Activated CD8-positive, alpha-beta memory T cell treated with anti-CD3 and anti-CD28 coated beads, Interleukin-2, amount 50 U/mL, for 4 hours (primary cell): Measurements from ENCODE around the gene TMEM41A.

ENCODE experiments used
- DNase-seq: peaks from one replicate; pipeline ENCODE4 v3.0.0-alpha.2; 2020

The TMEM41A gene

GRCh38 chr3:185498503-185499396, at the start of gene TMEM41A:
TMEM41A (minus strand) TSS chr3:185499035; CDS start chr3:185498961, 74 bp downstream.
- peak; percentile 89 for DNase-seq

GRCh38 chr3:185540695-185541094, 41.9 kb upstream of the TMEM41A start:
- DNase-seq: no peak

- no peak for DNase-seq
Observed at GRCh38 chr3:185539934-185540333, 41.1 kb upstream of the TMEM41A start.

- no peak for DNase-seq
Observed at GRCh38 chr3:185537369-185537970, 38.6 kb upstream of the TMEM41A start.

DNA sequence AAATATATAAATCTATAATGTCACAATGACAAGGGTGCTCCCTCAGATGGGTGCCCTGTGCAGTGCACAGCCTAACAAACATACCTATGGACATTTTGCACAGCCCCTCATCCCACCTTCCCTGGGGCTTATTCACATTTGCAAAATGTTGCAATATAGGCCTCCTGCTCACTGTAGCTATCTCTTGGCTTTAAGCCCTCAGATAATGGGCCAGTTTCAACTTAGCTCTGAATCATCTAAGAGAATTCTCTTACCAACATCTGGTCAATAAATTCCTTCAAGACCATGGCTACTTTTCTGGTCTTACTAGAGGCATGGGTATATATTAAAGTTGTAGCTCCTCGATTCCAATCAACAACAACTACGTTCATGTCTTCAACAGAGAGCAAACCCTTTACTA, 35.7 kb upstream of the TMEM41A start:
- DNase-seq: no peak

DNA sequence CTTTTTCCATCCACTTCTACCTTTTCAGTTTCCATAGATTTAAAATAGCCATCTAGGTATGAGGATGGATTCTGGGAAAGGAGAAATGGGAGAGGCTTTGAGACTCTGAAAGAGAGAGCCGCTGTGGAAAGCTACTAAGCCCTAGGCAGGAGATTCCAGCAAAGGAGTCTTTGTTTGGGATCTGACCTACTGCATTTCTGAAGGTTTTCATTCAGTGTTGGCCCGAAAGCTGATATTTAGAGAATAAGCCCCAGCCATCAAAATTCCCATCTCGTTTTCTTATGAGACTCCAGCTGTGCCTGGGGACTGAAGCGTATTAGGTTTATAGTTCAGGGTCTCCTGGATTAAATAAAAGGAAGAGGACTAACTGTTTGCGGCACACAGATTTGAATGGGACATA, 34.1 kb upstream of the TMEM41A start:
- DNase-seq: no peak

GRCh38 chr3:185530856-185531255, 32.0 kb upstream of the TMEM41A start:
- no peak for DNase-seq

DNA sequence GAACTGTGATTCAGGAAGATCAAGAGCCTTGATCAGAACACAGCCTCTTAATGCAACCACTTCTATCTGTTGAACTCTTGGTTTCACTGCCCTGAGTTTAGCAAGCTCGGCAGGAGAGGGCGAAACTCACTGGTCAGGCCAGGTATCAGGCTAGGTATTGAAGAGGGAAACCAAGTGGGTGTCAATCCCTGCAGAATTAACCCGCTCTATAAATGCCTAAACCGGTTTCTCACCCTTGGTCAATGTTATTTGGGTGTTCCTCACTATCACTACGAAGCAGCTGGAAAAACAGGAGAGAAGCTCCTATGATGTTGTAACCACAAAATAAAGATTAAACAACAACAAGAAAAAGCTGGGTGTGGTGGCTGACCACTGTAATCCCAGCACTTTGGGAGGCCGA, 29.7 kb upstream of the TMEM41A start:
- DNase-seq: no peak

- no peak for DNase-seq
Observed at GRCh38 chr3:185527364-185527763, 28.5 kb upstream of the TMEM41A start.

DNA sequence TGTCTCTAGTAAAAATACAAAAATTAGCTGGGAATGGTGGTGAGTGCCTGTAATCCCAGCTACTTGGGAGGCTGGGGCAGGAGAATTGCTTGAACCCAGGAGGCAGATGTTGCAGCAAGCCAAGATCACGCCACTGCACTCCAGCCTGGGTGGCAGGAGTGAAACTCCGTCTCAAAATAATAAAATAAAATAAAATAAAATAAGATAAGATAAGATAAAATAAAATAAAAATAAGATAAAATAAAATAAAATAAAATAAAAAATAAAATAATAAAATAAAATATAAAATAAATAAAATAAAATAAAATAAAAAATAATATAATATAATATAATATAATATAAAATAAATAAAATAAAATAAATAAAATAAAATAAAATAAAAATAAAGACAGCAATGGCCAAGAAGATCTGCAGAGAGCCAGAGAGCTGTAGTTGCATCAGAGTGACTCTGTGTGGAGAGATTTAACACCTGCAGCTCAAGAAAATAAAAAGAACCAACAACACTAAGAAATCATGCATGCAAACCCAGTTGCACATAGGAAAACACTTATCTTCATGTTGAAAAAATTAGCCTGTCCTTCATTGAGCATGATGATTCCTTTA, 27.6 kb upstream of the TMEM41A start:
- no peak for DNase-seq

- no peak for DNase-seq
Observed at GRCh38 chr3:185521349-185522138, 22.7 kb upstream of the TMEM41A start.

GRCh38 chr3:185519021-185519420, 20.2 kb upstream of the TMEM41A start:
- no peak for DNase-seq

DNA sequence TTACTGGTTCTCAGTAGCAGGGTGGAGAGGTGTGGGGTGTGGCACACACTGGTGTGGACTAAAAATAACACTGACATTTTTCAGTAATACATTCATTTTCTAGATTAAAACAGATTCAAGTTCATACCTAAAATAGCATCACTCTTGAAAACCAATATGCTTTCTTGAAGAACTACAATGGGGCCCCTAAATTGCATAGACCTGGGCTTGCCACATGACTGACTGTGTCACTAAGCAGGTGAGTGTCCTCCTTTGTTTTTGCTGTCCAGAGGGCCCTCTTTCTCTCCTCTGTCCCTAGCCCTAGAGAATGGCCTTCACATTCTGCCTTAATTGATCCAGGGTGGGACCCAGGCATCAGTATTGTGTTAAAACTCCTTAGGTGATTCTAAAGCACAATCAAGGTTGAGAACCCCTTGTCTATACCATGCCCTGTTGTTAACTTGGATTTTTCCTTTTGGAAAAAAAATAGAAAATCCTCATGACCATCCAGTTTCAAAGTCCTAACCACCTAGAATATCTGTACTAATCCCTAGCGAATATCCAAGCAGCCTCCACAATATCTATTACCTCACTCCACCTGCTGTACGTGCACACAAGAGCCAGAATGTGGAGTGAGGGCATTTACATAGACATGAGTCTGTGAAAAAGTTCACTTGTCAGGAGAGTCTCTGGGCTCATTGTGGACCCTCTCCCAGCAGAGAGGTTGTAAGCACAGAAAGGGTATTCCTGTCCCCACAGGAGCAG, 18.7 kb upstream of the TMEM41A start:
- DNase-seq: no peak

DNA sequence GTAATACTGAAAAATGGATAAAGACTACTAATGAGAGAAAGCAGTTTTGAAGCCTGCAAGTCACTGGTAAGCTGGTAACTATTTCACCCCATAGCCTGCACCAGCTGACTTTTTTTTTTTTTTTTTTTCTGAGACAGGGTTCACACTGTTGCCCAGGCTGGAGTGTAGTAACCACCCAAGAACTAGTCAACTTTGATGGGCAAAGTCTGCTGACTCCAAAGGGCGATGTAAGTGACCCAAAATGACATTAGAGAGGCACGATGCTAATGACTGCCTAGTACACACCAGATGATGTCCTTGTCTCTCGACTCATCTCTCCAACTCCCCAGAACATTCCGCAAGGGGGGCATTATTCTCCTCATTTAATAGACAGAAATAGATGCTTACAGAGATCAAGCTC, 12.9 kb upstream of the TMEM41A start:
- DNase-seq: no peak

DNA sequence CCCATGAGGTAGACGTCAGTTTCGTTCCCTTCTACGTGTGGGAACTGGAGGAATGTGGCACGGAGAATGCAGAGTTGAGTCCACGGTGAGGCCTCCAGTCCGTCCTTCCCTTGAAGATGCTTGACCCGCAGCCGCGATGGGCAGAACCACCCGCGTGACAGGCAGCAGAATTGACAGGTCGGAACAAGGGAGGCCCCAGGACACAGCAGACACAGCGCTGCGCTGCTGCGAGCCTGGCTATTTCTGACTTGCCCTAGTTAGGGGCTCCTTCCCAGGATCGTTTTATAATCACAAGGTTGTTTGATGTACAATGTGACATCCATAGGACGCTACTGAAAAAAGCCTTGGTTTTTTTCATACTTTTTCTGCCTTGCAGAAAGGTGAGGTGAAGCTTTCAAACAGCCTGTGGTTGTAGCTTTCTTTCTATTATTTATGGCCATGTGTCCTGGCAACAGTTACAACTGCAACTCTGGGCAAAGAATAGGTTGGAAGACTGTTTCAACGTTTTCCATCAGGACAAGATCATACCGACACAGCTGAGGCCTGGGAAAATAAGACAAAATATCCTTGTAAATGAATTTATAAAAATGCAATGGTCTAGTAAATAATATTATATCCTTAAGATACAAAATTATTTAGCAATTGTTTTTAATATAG, 9.6 kb upstream of the TMEM41A start:
- no peak for DNase-seq

- DNase-seq: no peak
Observed at GRCh38 chr3:185507883-185508282, 9.0 kb upstream of the TMEM41A start.

DNA sequence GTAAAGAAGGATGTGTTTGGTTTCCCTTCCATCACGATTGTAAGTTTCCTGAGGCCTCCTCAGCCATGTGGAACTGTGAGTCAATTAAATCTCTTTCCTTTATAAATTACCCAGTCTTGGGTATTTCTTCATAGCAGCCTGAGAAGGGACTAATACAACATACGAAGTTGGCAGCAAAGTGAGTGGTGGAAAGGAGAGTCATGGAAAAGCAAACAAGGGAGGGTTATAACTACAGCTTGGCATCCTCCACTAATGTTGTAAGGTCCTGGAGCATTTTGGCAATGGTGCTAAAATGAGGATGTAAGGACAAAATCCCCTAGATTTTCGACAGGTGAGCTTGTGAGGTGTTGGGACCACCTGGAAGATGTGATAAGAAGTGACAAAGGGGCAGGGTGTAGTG, 5.8 kb upstream of the TMEM41A start:
- DNase-seq: no peak

DNA sequence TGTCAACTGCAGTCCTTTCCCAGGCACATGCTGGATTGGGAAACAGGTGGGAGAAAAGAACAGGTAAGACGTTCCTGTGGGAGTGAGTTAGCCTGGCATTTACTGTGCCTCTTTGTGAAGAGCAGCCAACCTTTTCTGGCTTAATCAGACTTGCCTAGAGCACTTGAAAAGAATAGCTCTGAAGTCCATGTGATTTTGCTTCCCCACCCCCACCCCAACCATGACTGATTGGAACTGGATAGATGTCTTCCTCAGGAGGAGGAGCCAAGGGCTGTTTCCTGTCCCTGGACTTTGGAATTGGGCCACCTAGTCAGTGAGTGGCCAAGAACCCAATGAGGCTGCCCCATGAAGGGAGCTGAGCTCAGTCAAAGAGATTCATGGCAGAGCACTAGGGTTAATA, 4.7 kb upstream of the TMEM41A start:
- DNase-seq: no peak

- DNase-seq: no peak
Observed at GRCh38 chr3:185502987-185503386, 4.2 kb upstream of the TMEM41A start.

- no peak for DNase-seq
Observed at GRCh38 chr3:185490241-185490640, 8.6 kb downstream of the TMEM41A start.

DNA sequence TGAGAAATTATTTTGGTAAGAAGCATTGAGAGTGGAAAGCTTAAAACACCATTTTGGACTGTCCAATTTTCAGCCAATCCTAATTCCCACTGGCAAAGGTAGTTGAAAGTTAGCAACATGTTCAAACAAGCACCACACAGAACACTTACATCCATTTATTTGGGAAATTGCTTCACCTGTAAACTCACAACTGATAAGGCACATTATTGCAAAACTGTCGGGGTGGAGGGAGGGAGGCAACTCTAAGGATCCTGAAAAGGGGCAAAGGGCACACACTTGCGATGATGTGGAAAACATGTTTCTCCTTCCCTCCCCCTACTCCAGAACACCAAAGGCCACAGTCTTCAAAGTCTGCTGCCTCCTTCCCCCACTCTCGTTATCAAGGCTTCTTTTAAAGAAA, 9.4 kb downstream of the TMEM41A start:
- DNase-seq: no peak

DNA sequence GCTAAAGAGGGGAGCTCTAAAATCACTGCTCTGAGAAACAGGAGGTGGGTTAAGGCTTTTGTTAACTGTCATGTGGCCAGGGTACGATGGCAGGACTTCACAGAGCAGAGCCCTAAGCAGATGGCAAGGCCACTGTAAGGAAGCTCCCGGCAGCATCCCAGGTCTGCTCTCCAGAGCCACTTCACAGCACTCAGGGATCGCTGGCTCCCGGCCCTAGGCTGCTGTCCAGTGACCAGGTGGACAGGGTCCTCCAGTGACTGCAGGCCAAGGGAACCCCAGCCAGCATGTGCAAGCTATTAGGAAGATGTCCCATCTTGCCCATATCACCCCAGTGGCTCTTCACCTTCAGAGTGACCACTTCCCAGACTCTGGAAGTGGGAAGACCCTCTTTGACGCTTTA, 10.4 kb downstream of the TMEM41A start:
- DNase-seq: no peak
